Tibial artery (tissue), 4 donors: ENCODE data around the gene C1QTNF6.

Source experiments
- DNase-seq, 2 donors: peaks; one replicate each; pipeline ENCODE4 v3.0.0-alpha.2; 2019
- H3K27ac ChIP-seq, 2 donors: fragments of 200-600 bp; sonication (generic) in 1 of 2; 1 replicate in 1 of 2; 2 replicates in 1 of 2; pipeline ENCODE4 v1.5.1; 2018 to 2019; ENCODE audit warnings: mild to moderate bottlenecking in 1 of 2
- H3K27me3 ChIP-seq, 2 donors: fragments of 200-600 bp; sonication (generic) in 1 of 2; one replicate each; pipeline versions ENCODE4 v1.5.1 to v1.6.0; 2016 to 2019
- H3K36me3 ChIP-seq, 3 donors: fragments of 200-600 bp; sonication (generic) in 2 of 3; one replicate each; pipeline ENCODE4 v1.5.1; 2016 to 2019; ENCODE audit warnings: mild to moderate bottlenecking in 2 of 3
- H3K4me1 ChIP-seq, 4 donors: fragments of 200-600 bp; sonication (generic) in 2 of 4; 1 replicate in 3 of 4; 2 replicates in 1 of 4; pipeline ENCODE4 v1.5.1; 2016 to 2019
- H3K4me3 ChIP-seq, 2 donors: fragments of 200-600 bp; sonication (generic) in 1 of 2; 1 replicate in 1 of 2; 2 replicates in 1 of 2; pipeline ENCODE4 v1.5.1; 2018 to 2019; ENCODE audit warnings: mild to moderate bottlenecking in 2 of 2
- H3K9me3 ChIP-seq, 3 donors: fragments of 200-600 bp; sonication (generic) in 1 of 3; one replicate each; pipeline ENCODE4 v1.5.1; 2016 to 2019
- intact Hi-C: fragments of 100-400 bp; cut with DNase I; formaldehyde crosslinking; loops from one replicate; pipeline ENCODE4 v1.15.0; 2023; ENCODE audit warnings: low total_unique reads
- TF ChIP-seq, protein P1 (sequence below), 2 experiments: fragments of 200-600 bp in 1 of 2; fragments of 450-650 bp in 1 of 2; IDR thresholded peaks; one replicate each; pipeline ENCODE4 v1.5.1; 2017 to 2019; ENCODE audit warnings: antibody characterized with exemption in 2 of 2, mild to moderate bottlenecking in 1 of 2, moderate library complexity in 1 of 2

Gene C1QTNF6

GRCh38 chr22:37232140-37232998 is 44.3 kb upstream of the C1QTNF6 start:
- H3K36me3 ChIP-seq, result no peaks in the 10 kb centered on the region
- DNase-seq, result no peak
- peaks cover 0 to 9% (median 0%) of the 10 kb centered on the region in 4 donors for H3K4me1 ChIP-seq
- no peak overlapping the region for H3K4me3 ChIP-seq
- H3K9me3 ChIP-seq, result no peaks in the 10 kb centered on the region
- H3K27ac ChIP-seq, result no peak overlapping the region
- H3K27me3 ChIP-seq, result peaks cover 0 to 80% of the 10 kb centered on the region in 2 donors
- TF ChIP-seq, protein P1, sequence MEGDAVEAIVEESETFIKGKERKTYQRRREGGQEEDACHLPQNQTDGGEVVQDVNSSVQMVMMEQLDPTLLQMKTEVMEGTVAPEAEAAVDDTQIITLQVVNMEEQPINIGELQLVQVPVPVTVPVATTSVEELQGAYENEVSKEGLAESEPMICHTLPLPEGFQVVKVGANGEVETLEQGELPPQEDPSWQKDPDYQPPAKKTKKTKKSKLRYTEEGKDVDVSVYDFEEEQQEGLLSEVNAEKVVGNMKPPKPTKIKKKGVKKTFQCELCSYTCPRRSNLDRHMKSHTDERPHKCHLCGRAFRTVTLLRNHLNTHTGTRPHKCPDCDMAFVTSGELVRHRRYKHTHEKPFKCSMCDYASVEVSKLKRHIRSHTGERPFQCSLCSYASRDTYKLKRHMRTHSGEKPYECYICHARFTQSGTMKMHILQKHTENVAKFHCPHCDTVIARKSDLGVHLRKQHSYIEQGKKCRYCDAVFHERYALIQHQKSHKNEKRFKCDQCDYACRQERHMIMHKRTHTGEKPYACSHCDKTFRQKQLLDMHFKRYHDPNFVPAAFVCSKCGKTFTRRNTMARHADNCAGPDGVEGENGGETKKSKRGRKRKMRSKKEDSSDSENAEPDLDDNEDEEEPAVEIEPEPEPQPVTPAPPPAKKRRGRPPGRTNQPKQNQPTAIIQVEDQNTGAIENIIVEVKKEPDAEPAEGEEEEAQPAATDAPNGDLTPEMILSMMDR (IDR thresholded peaks at IDR 0.05), result no peak
- intact Hi-C loops, result no loop called here

GRCh38 chr22:37231406-37232139 is 43.5 kb upstream of the C1QTNF6 start:
- Histone ChIP-seq H3K9me3 (no peaks in the 10 kb centered on the region), H3K27me3 (peaks cover 0 to 74% of the 10 kb centered on the region in 2 donors), H3K4me3 (no peak overlapping the region), H3K36me3 (no peaks in the 10 kb centered on the region), H3K27ac (no peak overlapping the region), H3K4me1 (peaks cover 0 to 9% (median 0%) of the 10 kb centered on the region in 4 donors)
- TF ChIP-seq, protein P1 (IDR thresholded peaks at IDR 0.05), result no peak
- intact Hi-C loops, result no loop called here
- no peak for DNase-seq

DNA sequence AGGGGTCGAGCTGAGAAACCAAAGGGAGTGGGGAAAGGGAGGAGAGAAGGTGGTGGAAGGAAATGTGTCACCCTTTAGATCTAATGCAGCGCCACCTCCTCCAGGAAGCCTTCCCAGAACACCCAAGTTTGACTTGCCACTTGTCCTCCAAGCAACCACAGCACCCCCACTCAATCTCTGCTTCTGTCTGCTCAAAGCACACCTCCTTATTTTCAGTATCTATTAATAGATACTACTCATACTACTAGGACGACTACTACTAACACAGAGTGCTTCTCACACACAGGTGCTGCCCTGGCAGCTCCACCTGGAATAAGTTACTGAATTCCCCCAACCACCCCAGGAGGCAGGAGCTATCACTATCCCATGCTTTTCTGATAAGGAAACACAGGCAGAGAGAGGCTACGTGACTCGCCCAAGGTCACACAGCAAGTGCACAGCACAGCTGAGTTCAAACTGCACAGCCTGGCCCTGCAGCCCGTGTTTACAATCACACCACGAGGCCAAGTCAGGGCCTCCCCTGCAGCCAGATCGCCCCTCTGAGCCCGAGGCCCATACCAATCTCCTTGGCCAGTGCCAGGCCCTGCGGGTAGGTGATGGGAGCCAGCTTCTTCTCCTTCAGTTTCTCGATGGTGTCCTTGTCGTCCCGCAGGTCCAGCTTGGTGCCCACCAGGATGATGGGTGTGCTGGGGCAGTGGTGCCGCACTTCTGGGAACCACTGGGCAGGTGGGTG is 42.8 kb upstream of the C1QTNF6 start:
- Histone ChIP-seq H3K27ac (no peak overlapping the region), H3K9me3 (no peaks in the 10 kb centered on the region), H3K4me1 (peaks cover 0 to 9% (median 0%) of the 10 kb centered on the region in 4 donors), H3K4me3 (no peak overlapping the region), H3K27me3 (peaks cover 0 to 74% of the 10 kb centered on the region in 2 donors), H3K36me3 (no peaks in the 10 kb centered on the region)
- TF ChIP-seq, protein P1 (IDR thresholded peaks at IDR 0.05), result no peak
- intact Hi-C loops, result no loop called here
- peak in 1 of 2 donors; percentile 40 for DNase-seq

DNA sequence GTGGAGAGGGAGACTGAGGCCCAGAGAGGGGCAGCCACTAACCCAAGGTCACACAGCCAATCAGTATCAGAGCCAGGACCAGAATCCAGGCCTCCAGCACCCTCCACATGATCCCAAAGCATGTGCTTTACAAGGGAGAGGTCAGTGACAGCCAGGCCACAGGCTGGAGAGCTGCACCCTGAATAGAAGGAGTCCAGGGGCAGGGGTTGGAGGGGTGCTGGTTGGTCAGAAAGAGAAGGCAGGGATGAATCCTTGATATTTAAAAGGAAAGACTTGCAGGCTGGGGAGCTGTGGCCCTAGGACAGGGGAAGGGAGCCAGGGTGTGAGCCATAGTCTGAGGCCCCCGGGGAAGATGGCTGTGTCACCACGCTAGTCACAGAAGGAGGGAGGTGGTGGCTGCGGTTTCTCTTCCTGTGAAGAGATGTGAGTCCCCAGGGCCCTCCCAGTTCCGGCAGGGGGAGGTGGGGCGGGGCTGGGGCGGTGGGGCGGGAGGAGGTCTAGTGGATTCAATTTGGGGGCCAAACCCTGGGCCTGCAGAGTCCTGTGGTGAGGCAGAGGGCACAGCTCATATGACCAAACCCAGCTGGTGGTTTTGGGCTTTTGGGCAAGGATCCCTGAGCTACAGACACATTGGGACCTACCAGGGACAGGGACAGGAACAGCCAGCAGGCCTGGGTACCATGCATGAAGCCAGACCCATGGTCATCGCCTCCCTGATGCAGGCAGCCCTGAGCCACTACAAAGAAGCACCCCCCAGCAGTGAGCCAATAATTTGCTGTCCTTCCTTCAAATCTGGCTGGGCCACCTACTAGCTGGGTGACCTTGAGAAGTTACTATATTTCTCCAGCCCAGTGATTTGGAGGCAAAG is 42.0 kb upstream of the C1QTNF6 start:
- TF ChIP-seq, protein P1 (IDR thresholded peaks at IDR 0.05), result no peak
- Histone ChIP-seq H3K4me3 (no peak overlapping the region), H3K9me3 (no peaks in the 10 kb centered on the region), H3K4me1 (peaks cover 0 to 9% (median 0%) of the 10 kb centered on the region in 4 donors), H3K27me3 (peaks cover 0 to 66% of the 10 kb centered on the region in 2 donors), H3K27ac (no peak overlapping the region), H3K36me3 (no peaks in the 10 kb centered on the region)
- intact Hi-C loops, result no loop called here
- DNase-seq, result peak; percentile 44 to 67
